ENCODE results near the gene SH2D7. TPM values are rescaled to one million over a fixed set of nuclear protein-coding genes. Genes with fewer than 3 reads are reported as not detected.

Gene SH2D7
- total and polyA plus RNA-seq, 7 experiments from 2014 or later, result not detected

GRCh38 chr15:78073046-78073787 lies 19.1 kb upstream of the SH2D7 start:
- Histone ChIP-seq H3K4me3 (ENCODE audit: low read length) (peak overlapping the region; percentile 24), H3K27ac (ENCODE audit: low read depth, low read length) (peak overlapping the region; percentile 69), H3K27me3 (ENCODE audit: control insufficient read depth in 2 of 2, insufficient read depth in 2 of 2, low read length in 2 of 2) (no peaks in the 10 kb centered on the region), H3K36me3 (ENCODE audit: control insufficient read depth in 2 of 3, insufficient read depth in 3 of 3, low read length in 3 of 3) (peaks cover 0 to 5% (median 0%) of the 10 kb centered on the region in 3 experiments), H3K4me1 (ENCODE audit: control insufficient read depth in 2 of 2, insufficient read depth in 2 of 2, low read length in 2 of 2) (peaks cover 63 to 72% of the 10 kb centered on the region in 2 donors), H3K9me3 (ENCODE audit: control insufficient read depth in 2 of 3, low read length in 3 of 3) (no peaks in the 10 kb centered on the region)
- H3K9me3 Mint-ChIP-seq, result no peaks in the 10 kb centered on the region
- peaks cover 46 to 62% (median 52%) of the 10 kb centered on the region in 7 donors for H3K4me1 Mint-ChIP-seq
- H3K4me3 Mint-ChIP-seq, result peak overlapping the region; percentile 49 to 83 (median 66)
- peaks cover 0 to 23% (median 3%) of the 10 kb centered on the region in 5 donors for H3K36me3 Mint-ChIP-seq
- no peak for DNase-seq
- ChIA-PET CTCF (interaction anchor here (0.7 to 1.8 kb wide), 3 partner anchors 38 to 90 kb away, joined by 3 to 6 read pairs (median 3); no protein-coding TSS in a partner anchor), POLR2A (interaction anchor here (0.6 to 15.7 kb wide), 3 partner anchors 18 to 75 kb away, joined by 3 to 292 read pairs (median 78); no protein-coding TSS in a partner anchor)
- intact Hi-C loops (cut with micrococcal nuclease), result no loop called here
- no peak for ATAC-seq
- H3K27me3 Mint-ChIP-seq, result no peaks in the 10 kb centered on the region
- peak overlapping the region in 6 of 9 donors; percentile 59 to 97 (median 92) for H3K27ac Mint-ChIP-seq

DNA sequence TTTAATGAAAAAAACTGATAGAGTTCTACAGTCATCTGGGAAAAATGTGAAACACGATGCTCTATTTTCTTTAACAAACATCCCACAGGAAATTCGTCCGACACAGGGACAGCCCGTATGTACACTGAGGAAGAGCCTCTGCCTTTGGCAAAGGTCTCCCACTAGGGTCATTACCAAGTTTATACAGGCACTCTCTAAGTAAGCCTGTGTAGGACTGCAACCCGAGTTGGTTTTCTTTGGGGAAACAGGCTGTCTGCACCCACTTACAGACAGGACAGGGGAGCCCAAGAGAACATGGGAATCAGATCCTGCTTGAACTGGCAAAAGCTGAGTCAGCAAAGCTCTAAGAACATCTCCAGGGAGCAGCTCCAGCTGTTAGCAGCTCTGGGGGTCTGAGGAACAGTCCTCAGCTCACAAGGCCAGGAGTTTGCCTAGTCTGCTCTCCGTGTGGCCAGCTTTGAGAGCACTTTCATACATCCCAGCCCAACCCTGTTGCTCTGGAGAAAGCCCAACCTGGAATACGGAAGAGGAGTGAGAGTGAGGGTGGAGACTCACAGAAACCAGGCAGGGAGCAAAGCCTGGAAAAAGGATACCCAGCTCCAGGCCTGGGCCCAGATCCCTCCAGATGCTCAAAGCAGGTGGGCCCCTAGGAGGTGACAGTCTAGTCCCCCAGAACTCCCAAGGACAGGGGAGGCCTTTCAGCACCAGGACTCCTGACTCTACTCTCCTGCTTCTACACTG lies 16.7 kb upstream of the SH2D7 start:
- Histone ChIP-seq H3K27me3 (ENCODE audit: control insufficient read depth in 2 of 2, insufficient read depth in 2 of 2, low read length in 2 of 2) (no peaks in the 10 kb centered on the region), H3K4me3 (ENCODE audit: low read length) (peak overlapping the region; percentile 98), H3K4me1 (ENCODE audit: control insufficient read depth in 2 of 2, insufficient read depth in 2 of 2, low read length in 2 of 2) (peaks cover 41 to 48% of the 10 kb centered on the region in 2 donors), H3K36me3 (ENCODE audit: control insufficient read depth in 2 of 3, insufficient read depth in 3 of 3, low read length in 3 of 3) (peaks cover 0 to 5% (median 0%) of the 10 kb centered on the region in 3 experiments), H3K9me3 (ENCODE audit: control insufficient read depth in 2 of 3, low read length in 3 of 3) (no peaks in the 10 kb centered on the region), H3K27ac (ENCODE audit: low read depth, low read length) (peak overlapping the region; percentile 70)
- CTCF ChIA-PET, result interaction anchor here (0.9 to 1.6 kb wide), 4 partner anchors 8 to 91 kb away, joined by 3 to 5 read pairs (median 4); no protein-coding TSS in a partner anchor
- Mint-ChIP-seq H3K27me3 (no peaks in the 10 kb centered on the region), H3K4me1 (peaks cover 38 to 68% (median 50%) of the 10 kb centered on the region in 7 donors), H3K27ac (peak overlapping the region in 7 of 9 donors; percentile 77 to 98 (median 90)), H3K36me3 (peaks cover 0 to 14% (median 3%) of the 10 kb centered on the region in 5 donors), H3K9me3 (no peaks in the 10 kb centered on the region), H3K4me3 (peak overlapping the region; percentile 92 to 100 (median 98))
- POLR2A ChIA-PET, result interaction anchor here (0.7 to 15.7 kb wide), 4 partner anchors 8 to 41 kb away, joined by 4 to 292 read pairs (median 4); no protein-coding TSS in a partner anchor
- DNase-seq (no peak), ATAC-seq (no peak)
- intact Hi-C loops (cut with micrococcal nuclease), result loop anchor here (2.0 to 5.0 kb wide), 5 partner anchors 27 to 362 kb away; partner anchors contain the start of genes IDH3A (in 2 of the 2) and IREB2 (in 1 of the 2)

GRCh38 chr15:78076231-78077052 lies 15.9 kb upstream of the SH2D7 start:
- ATAC-seq, result peak; percentile 9
- DNase-seq, result no peak
- Histone ChIP-seq H3K36me3 (ENCODE audit: control insufficient read depth in 2 of 3, insufficient read depth in 3 of 3, low read length in 3 of 3) (peaks cover 0 to 5% (median 0%) of the 10 kb centered on the region in 3 experiments), H3K9me3 (ENCODE audit: control insufficient read depth in 2 of 3, low read length in 3 of 3) (no peaks in the 10 kb centered on the region), H3K27me3 (ENCODE audit: control insufficient read depth in 2 of 2, insufficient read depth in 2 of 2, low read length in 2 of 2) (no peaks in the 10 kb centered on the region), H3K27ac (ENCODE audit: low read depth, low read length) (peak overlapping the region; percentile 70), H3K4me3 (ENCODE audit: low read length) (peak overlapping the region; percentile 98), H3K4me1 (ENCODE audit: control insufficient read depth in 2 of 2, insufficient read depth in 2 of 2, low read length in 2 of 2) (peaks cover 40 to 42% of the 10 kb centered on the region in 2 donors)
- Mint-ChIP-seq H3K27ac (peak overlapping the region in 7 of 9 donors; percentile 88 to 98 (median 96)), H3K27me3 (no peaks in the 10 kb centered on the region), H3K9me3 (no peaks in the 10 kb centered on the region), H3K36me3 (peaks cover 0 to 12% (median 3%) of the 10 kb centered on the region in 5 donors), H3K4me3 (peak overlapping the region; percentile 92 to 100 (median 98)), H3K4me1 (peaks cover 38 to 64% (median 50%) of the 10 kb centered on the region in 7 donors)
- intact Hi-C loops (cut with micrococcal nuclease), result loop anchor here (1.0 to 5.0 kb wide), 10 partner anchors 8 to 362 kb away; partner anchors contain the start of genes IDH3A (in 2 of the 2) and IREB2 (in 2 of the 2)
- ChIA-PET POLR2A (interaction anchor here (0.7 to 15.7 kb wide), 8 partner anchors 8 to 42 kb away, joined by 3 to 292 read pairs (median 4); no protein-coding TSS in a partner anchor), CTCF (interaction anchor here (0.7 to 1.6 kb wide), 5 partner anchors 9 to 91 kb away, joined by 3 to 5 read pairs (median 3); no protein-coding TSS in a partner anchor)

- Mint-ChIP-seq H3K27me3 (no peaks in the 10 kb centered on the region), H3K27ac (peak within 1 kb of the TSS; percentile 88 to 98 (median 95)), H3K4me3 (peak within 1 kb of the TSS; percentile 92 to 100 (median 98)), H3K4me1 (peaks cover 36 to 56% (median 46%) of the 10 kb centered on the region in 7 donors), H3K36me3 (peaks cover 0 to 11% (median 3%) of the 10 kb centered on the region in 5 donors), H3K9me3 (no peaks in the 10 kb centered on the region)
- ChIA-PET CTCF (interaction anchor here (0.7 to 1.0 kb wide), 3 partner anchors 20 to 35 kb away, joined by 3 read pairs; no protein-coding TSS in a partner anchor), POLR2A (interaction anchor here (0.7 to 15.7 kb wide), 7 partner anchors 9 to 58 kb away, joined by 3 to 292 read pairs (median 3); no protein-coding TSS in a partner anchor)
- Histone ChIP-seq H3K4me1 (ENCODE audit: control insufficient read depth in 2 of 2, insufficient read depth in 2 of 2, low read length in 2 of 2) (peaks cover 33 to 34% of the 10 kb centered on the region in 2 donors), H3K4me3 (ENCODE audit: low read length) (peak within 1 kb of the TSS; percentile 98), H3K36me3 (ENCODE audit: control insufficient read depth in 2 of 3, insufficient read depth in 3 of 3, low read length in 3 of 3) (peaks cover 0 to 5% (median 0%) of the 10 kb centered on the region in 3 experiments), H3K9me3 (ENCODE audit: control insufficient read depth in 2 of 3, low read length in 3 of 3) (no peaks in the 10 kb centered on the region), H3K27me3 (ENCODE audit: control insufficient read depth in 2 of 2, insufficient read depth in 2 of 2, low read length in 2 of 2) (no peaks in the 10 kb centered on the region), H3K27ac (ENCODE audit: low read depth, low read length) (peak within 1 kb of the TSS; percentile 70)
- peak; percentile 51 to 79 (median 65) for DNase-seq
- intact Hi-C loops (cut with micrococcal nuclease), result loop anchor here (1.0 to 5.0 kb wide), 10 partner anchors 9 to 361 kb away; partner anchors contain the start of genes IDH3A (in 2 of the 2) and IREB2 (in 2 of the 2)
- peak; percentile 90 for ATAC-seq
Measured at GRCh38 chr15:78077053-78077870, 15.1 kb upstream of the SH2D7 start, which contains the start of gene TBC1D2B. TBC1D2B (minus strand) TSS chr15:78077711; CDS start chr15:78077652, 59 bp downstream.

DNA sequence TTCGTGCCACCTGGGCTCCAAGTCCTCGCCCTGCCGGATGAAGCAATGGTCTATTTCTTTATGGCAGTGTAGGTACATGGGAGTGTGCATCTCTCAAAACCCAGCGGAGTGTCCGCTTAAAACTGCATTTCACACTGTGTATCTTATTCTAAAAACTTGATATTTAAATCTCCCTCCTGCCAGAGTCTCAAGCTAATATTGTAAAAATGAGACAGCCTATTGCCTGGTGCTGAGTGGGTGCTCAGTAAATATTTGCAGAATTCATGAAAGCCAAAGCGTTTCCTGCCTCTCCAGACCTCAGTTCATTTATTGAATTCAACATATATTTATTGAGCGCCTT lies 14.5 kb upstream of the SH2D7 start:
- no peaks in the 10 kb centered on the region for H3K9me3 Mint-ChIP-seq
- peak overlapping the region; percentile 83 to 99 (median 92) for H3K4me3 Mint-ChIP-seq
- intact Hi-C loops (cut with micrococcal nuclease), result loop anchor here (1.0 to 5.0 kb wide), 10 partner anchors 10 to 360 kb away; partner anchors contain the start of genes IDH3A (in 2 of the 2) and IREB2 (in 2 of the 2)
- Histone ChIP-seq H3K27ac (ENCODE audit: low read depth, low read length) (peak overlapping the region; percentile 66), H3K9me3 (ENCODE audit: control insufficient read depth in 2 of 3, low read length in 3 of 3) (no peaks in the 10 kb centered on the region), H3K4me1 (ENCODE audit: control insufficient read depth in 2 of 2, insufficient read depth in 2 of 2, low read length in 2 of 2) (peaks cover 28% of the 10 kb centered on the region in 2 donors), H3K4me3 (ENCODE audit: low read length) (peak overlapping the region; percentile 75), H3K27me3 (ENCODE audit: control insufficient read depth in 2 of 2, insufficient read depth in 2 of 2, low read length in 2 of 2) (no peaks in the 10 kb centered on the region), H3K36me3 (ENCODE audit: control insufficient read depth in 2 of 3, insufficient read depth in 3 of 3, low read length in 3 of 3) (peaks cover 0 to 5% (median 0%) of the 10 kb centered on the region in 3 experiments)
- ATAC-seq, result peak; percentile 16
- peaks cover 0 to 11% (median 3%) of the 10 kb centered on the region in 5 donors for H3K36me3 Mint-ChIP-seq
- ChIA-PET POLR2A (interaction anchor here (0.8 to 15.7 kb wide), 7 partner anchors 10 to 58 kb away, joined by 3 to 292 read pairs (median 4); no protein-coding TSS in a partner anchor), CTCF (interaction anchor here (0.7 to 1.0 kb wide), 2 partner anchors 21 to 35 kb away, joined by 3 read pairs; no protein-coding TSS in a partner anchor)
- peak in 1 of 9 donors; percentile 22 for DNase-seq
- peak overlapping the region; percentile 77 to 93 (median 90) for H3K27ac Mint-ChIP-seq
- H3K4me1 Mint-ChIP-seq, result peaks cover 33 to 50% (median 40%) of the 10 kb centered on the region in 7 donors
- H3K27me3 Mint-ChIP-seq, result no peaks in the 10 kb centered on the region

Measured in naive thymus-derived CD4-positive, alpha-beta T cell (primary cell).